GM19025 (cell line): ENCODE measurements around the gene CDHR3.

Experiments used
- ATAC-seq: cut with Tn5 transposase; IDR thresholded peaks from one replicate; pipeline ENCODE4 v1.9.1; 2021; ENCODE audit warnings: mild to moderate bottlenecking, low read depth, moderate library complexity; ENCODE audit not compliant: unreplicated experiment

Gene CDHR3

GRCh38 chr7:106061301-106061979 is 98.4 kb downstream of the CDHR3 start:
- no peak for ATAC-seq

- no peak for ATAC-seq
Observed at GRCh38 chr7:106062006-106062405, 98.9 kb downstream of the CDHR3 start.

- no peak for ATAC-seq
Observed at GRCh38 chr7:106062521-106062931, 99.5 kb downstream of the CDHR3 start.

- no peak for ATAC-seq
Observed at GRCh38 chr7:106063024-106063423, 100.0 kb downstream of the CDHR3 start.

GRCh38 chr7:106063692-106064091 is 100.6 kb downstream of the CDHR3 start:
- ATAC-seq, result no peak

GRCh38 chr7:106064316-106064715 is 101.3 kb downstream of the CDHR3 start:
- ATAC-seq, result no peak

- ATAC-seq, result no peak
Observed at GRCh38 chr7:106064771-106065574, 101.9 kb downstream of the CDHR3 start.

GRCh38 chr7:106065575-106066500 is 102.8 kb downstream of the CDHR3 start:
- ATAC-seq, result no peak

- ATAC-seq, result no peak
Observed at GRCh38 chr7:106067678-106068077, 104.6 kb downstream of the CDHR3 start.

- no peak for ATAC-seq
Observed at GRCh38 chr7:106068538-106068961, 105.5 kb downstream of the CDHR3 start.

- ATAC-seq, result no peak
Observed at GRCh38 chr7:106068986-106069385, 105.9 kb downstream of the CDHR3 start.

GRCh38 chr7:106069471-106070200 is 106.6 kb downstream of the CDHR3 start:
- ATAC-seq, result no peak

GRCh38 chr7:106070201-106070551 is 107.1 kb downstream of the CDHR3 start:
- ATAC-seq, result no peak

- ATAC-seq, result no peak
Observed at GRCh38 chr7:106070567-106071254, 107.6 kb downstream of the CDHR3 start.

- peak; percentile 97 for ATAC-seq
Observed at GRCh38 chr7:106071356-106071998, 108.4 kb downstream of the CDHR3 start.

GRCh38 chr7:106071999-106072714 is 109.1 kb downstream of the CDHR3 start:
- no peak for ATAC-seq

- no peak for ATAC-seq
Observed at GRCh38 chr7:106072715-106073091, 109.6 kb downstream of the CDHR3 start.

- no peak for ATAC-seq
Observed at GRCh38 chr7:106073701-106074100, 110.6 kb downstream of the CDHR3 start.

- ATAC-seq, result no peak
Observed at GRCh38 chr7:106074257-106074656, 111.2 kb downstream of the CDHR3 start.
